Tibial nerve (tissue), 4 donors: Measurements from ENCODE around the gene EPB41L4B. TPM values are rescaled to one million over a fixed set of nuclear protein-coding genes. Genes with fewer than 3 reads are reported as not detected.
A peak's percentile ranks its signal among the peaks of the same experiment; 100 is the strongest.

Experiments
- DNase-seq, 2 donors: peaks; one replicate each; pipeline ENCODE4 v3.0.0-alpha.2; 2019; ENCODE audit warnings: low spot score in 2 of 2
- H3K27ac ChIP-seq, 4 donors: fragments of 200-600 bp; sonication (generic) in 3 of 4; one replicate each; pipeline ENCODE4 v1.5.1; 2017 to 2019; ENCODE audit warnings: mild to moderate bottlenecking in 1 of 4
- H3K27me3 ChIP-seq, 2 donors: fragments of 200-600 bp; sonication (generic) in 1 of 2; one replicate each; pipeline versions ENCODE4 v1.5.1 to v1.6.0; 2017 to 2019
- H3K36me3 ChIP-seq, 3 donors: fragments of 200-600 bp; sonication (generic); one replicate each; pipeline ENCODE4 v1.5.1; 2018 to 2019
- H3K4me1 ChIP-seq, 4 donors: fragments of 200-600 bp; sonication (generic) in 3 of 4; one replicate each; pipeline ENCODE4 v1.5.1; 2017 to 2019
- H3K4me3 ChIP-seq, 4 donors: fragments of 200-600 bp; sonication (generic) in 3 of 4; one replicate each; pipeline ENCODE4 v1.5.1; 2017 to 2019; ENCODE audit warnings: mild to moderate bottlenecking in 1 of 4, moderate library complexity in 1 of 4
- H3K9me3 ChIP-seq, 4 donors: fragments of 200-600 bp; sonication (generic) in 3 of 4; one replicate each; pipeline ENCODE4 v1.5.1; 2017 to 2019
- CTCF ChIP-seq, 5 experiments: fragments of 200-600 bp in 3 of 5; fragments of 450-650 bp in 2 of 5; sonication (generic) in 3 of 5; IDR thresholded peaks; one replicate each; pipeline ENCODE4 v1.5.1; 2016 to 2019; ENCODE audit warnings: antibody characterized with exemption in 5 of 5, mild to moderate bottlenecking in 3 of 5, moderate library complexity in 2 of 5
- EP300 ChIP-seq, 2 donors: sonication (generic); formaldehyde crosslinking; IDR thresholded peaks; one replicate each; pipeline ENCODE4 v1.6.1; 2017; ENCODE audit warnings: antibody characterized with exemption in 2 of 2, mild to moderate bottlenecking in 1 of 2
- POLR2A ChIP-seq, 2 donors: fragments of 450-650 bp; IDR thresholded peaks; one replicate each; pipeline ENCODE4 v1.6.1; 2017; ENCODE audit warnings: antibody characterized with exemption in 2 of 2, mild to moderate bottlenecking in 2 of 2, moderate library complexity in 2 of 2
- WGBS, 2 donors: methylation state at CpG; one replicate each; pipeline ENCODE4 v1.1.5; 2018; 5-methylcytosine and 5-hydroxymethylcytosine counted together
- total RNA-seq, 4 donors: library from RNA; depleted of rRNA; stranded (reverse); fragments of >200 nt; gene quantifications; one replicate each; pipeline ENCODE4 v1.1.0, GENCODE V29; 2016

Gene EPB41L4B
- total RNA-seq, 4 donors from 2014 or later, result 14.7 to 28.0 (median 19.1) TPM

GRCh38 chr9:109269839-109270238 is 51.0 kb downstream of the EPB41L4B start:
- peaks cover 0 to 7% (median 0%) of the 10 kb centered on the region in 4 donors for H3K9me3 ChIP-seq
- H3K4me3 ChIP-seq, result no peak overlapping the region
- no peaks in the 10 kb centered on the region for H3K27me3 ChIP-seq
- H3K4me1 ChIP-seq, result peaks cover 0 to 9% (median 3%) of the 10 kb centered on the region in 4 donors
- H3K36me3 ChIP-seq, result peaks cover 0 to 6% (median 2%) of the 10 kb centered on the region in 3 donors
- 76 to 81% methylated on average over 5 of the region's 5 CpGs for WGBS, 2 donors
- no peak for DNase-seq
- TF ChIP-seq CTCF (IDR thresholded peaks at IDR 0.05) (no peak), POLR2A (IDR thresholded peaks at IDR 0.05) (no peak), EP300 (IDR thresholded peaks at IDR 0.05) (no peak)
- no peak overlapping the region for H3K27ac ChIP-seq

- Histone ChIP-seq H3K9me3 (peaks cover 0 to 7% (median 0%) of the 10 kb centered on the region in 4 donors), H3K27me3 (no peaks in the 10 kb centered on the region), H3K4me1 (peaks cover 0 to 5% (median under 1%) of the 10 kb centered on the region in 4 donors), H3K36me3 (peaks cover 0 to 6% (median 2%) of the 10 kb centered on the region in 3 donors), H3K27ac (no peak overlapping the region), H3K4me3 (no peak overlapping the region)
- 40 to 51% methylated on average over 3 of the region's 3 CpGs for WGBS, 2 donors
- no peak for DNase-seq
- TF ChIP-seq CTCF (IDR thresholded peaks at IDR 0.05), result no peak
- no peak for TF ChIP-seq EP300 (IDR thresholded peaks at IDR 0.05)
- no peak for TF ChIP-seq POLR2A (IDR thresholded peaks at IDR 0.05)
These were observed 51.8 kb downstream of the EPB41L4B start for GRCh38 chr9:109269081-109269480.

- Histone ChIP-seq H3K9me3 (peaks cover 0 to 7% (median 0%) of the 10 kb centered on the region in 4 donors), H3K4me1 (peaks cover 0 to 5% (median 0%) of the 10 kb centered on the region in 4 donors), H3K27ac (no peak overlapping the region), H3K27me3 (no peaks in the 10 kb centered on the region), H3K36me3 (peaks cover 0 to 6% (median 2%) of the 10 kb centered on the region in 3 donors), H3K4me3 (no peak overlapping the region)
- WGBS, 2 donors, result 94 to 95% methylated on average over 3 of the region's 3 CpGs
- DNase-seq, result no peak
- TF ChIP-seq CTCF (IDR thresholded peaks at IDR 0.05), result no peak
- no peak for TF ChIP-seq EP300 (IDR thresholded peaks at IDR 0.05)
- no peak for TF ChIP-seq POLR2A (IDR thresholded peaks at IDR 0.05)
These were observed 53.3 kb downstream of the EPB41L4B start for GRCh38 chr9:109267555-109267954.

GRCh38 chr9:109264877-109265587 is 55.8 kb downstream of the EPB41L4B start:
- 40 to 72% methylated on average over 13 of the region's 13 CpGs for WGBS, 2 donors
- no peaks in the 10 kb centered on the region for H3K27me3 ChIP-seq
- H3K9me3 ChIP-seq, result peaks cover 0 to 7% (median 0%) of the 10 kb centered on the region in 4 donors
- peaks cover 0 to under 1% (median 0%) of the 10 kb centered on the region in 4 donors for H3K4me1 ChIP-seq
- no peak for TF ChIP-seq CTCF (IDR thresholded peaks at IDR 0.05)
- no peak for TF ChIP-seq POLR2A (IDR thresholded peaks at IDR 0.05)
- no peak for TF ChIP-seq EP300 (IDR thresholded peaks at IDR 0.05)
- H3K4me3 ChIP-seq, result no peak overlapping the region
- H3K27ac ChIP-seq, result peak overlapping the region in 1 of 4 donors; percentile 15
- no peak for DNase-seq
- peaks cover 0 to 6% (median 2%) of the 10 kb centered on the region in 3 donors for H3K36me3 ChIP-seq

- Histone ChIP-seq H3K27me3 (no peaks in the 10 kb centered on the region), H3K36me3 (peaks cover 0 to 6% (median 2%) of the 10 kb centered on the region in 3 donors), H3K9me3 (peaks cover 0 to 7% (median 0%) of the 10 kb centered on the region in 4 donors), H3K4me3 (no peak overlapping the region), H3K27ac (no peak overlapping the region), H3K4me1 (no peaks in the 10 kb centered on the region)
- no peak for DNase-seq
- WGBS, 2 donors, result 88% methylated on average over 3 of the region's 3 CpGs
- TF ChIP-seq EP300 (IDR thresholded peaks at IDR 0.05) (no peak), CTCF (IDR thresholded peaks at IDR 0.05) (no peak), POLR2A (IDR thresholded peaks at IDR 0.05) (no peak)
These were observed 57.5 kb downstream of the EPB41L4B start for GRCh38 chr9:109263358-109263757.
